Right cardiac atrium (tissue), 5 donors: ENCODE data around the gene MRPS30. TPM values are rescaled to one million over a fixed set of nuclear protein-coding genes. Genes with fewer than 3 reads are reported as not detected.

Experiments
- ATAC-seq, 2 donors: fragments of 200-7000 bp; cut with Tn5 transposase; one replicate each; pipeline versions ENCODE4 v1.8.0 to v1.9.1; 2020; ENCODE audit warnings: moderate library complexity in 2 of 2, mild to moderate bottlenecking in 1 of 2
- DNase-seq, 3 donors: peaks; one replicate each; pipeline ENCODE4 v3.0.0-alpha.2; 2020
- H3K27ac ChIP-seq: one replicate; pipeline ENCODE4 v1.5.1; 2013; ENCODE audit warnings: mild to moderate bottlenecking, low read length, control low read depth, moderate library complexity
- H3K27me3 ChIP-seq: one replicate; pipeline ENCODE4 v1.6.1; 2013; ENCODE audit not compliant: control insufficient read depth, insufficient read depth
- H3K4me1 ChIP-seq: one replicate; pipeline ENCODE4 v1.6.1; 2013; ENCODE audit warnings: low read length; ENCODE audit not compliant: control insufficient read depth, insufficient read depth
- H3K4me3 ChIP-seq: one replicate; pipeline ENCODE4 v1.5.1; 2013; ENCODE audit warnings: low read length, control low read depth
- H3K9me3 ChIP-seq: one replicate; pipeline ENCODE4 v1.6.1; 2013; ENCODE audit warnings: low read length; ENCODE audit not compliant: control insufficient read depth
- WGBS: extraction: QIAGEN DNeasy Blood & Tissue Kit; methylation state at CpG from one replicate; pipeline ENCODE4 v1.1.7; 2013; 5-methylcytosine and 5-hydroxymethylcytosine counted together
- intact Hi-C, 4 donors: fragments of 100-400 bp; cut with DNase I; formaldehyde crosslinking; loops; one replicate each; pipeline versions ENCODE4 v1.11.0 to v1.14.0; 2022 to 2023
- polyA plus RNA-seq: library from polyadenylated mRNA; stranded (reverse); fragments of 200-250 nt; gene quantifications from one replicate; pipeline ENCODE4 v1.2.3, GENCODE V29; 2013
- total RNA-seq, 4 donors: library from RNA; stranded (reverse); fragmentation: NEBNext Ultra II Directional; extraction: Animal tissue kit (Norgen Biotek cat#: 25700); gene quantifications; one replicate each; pipeline ENCODE4 v1.2.1, GENCODE V29; 2021
- donor health status: healthy with polysubstance abuse.
- donor health status: DM: no; HTN: yes; CAD: no.
- donor health status: DM: no; HTN: no; CAD: no.
- donor health status: DM: no; HTN: yes; CAD: no; lungs with severe emphysema.
- donor health status: DM: yes; HTN: yes; CAD: no.

Gene MRPS30
- total and polyA plus RNA-seq, 5 donors = 36.8 to 71.7 (median 52.9) TPM

GRCh38 chr5:44847206-44847852 is 38.6 kb downstream of the MRPS30 start:
- Histone ChIP-seq H3K4me1 (no peaks in the 10 kb centered on the region), H3K27me3 (no peaks in the 10 kb centered on the region), H3K9me3 (no peaks in the 10 kb centered on the region), H3K4me3 (no peak overlapping the region), H3K27ac (no peak overlapping the region)
- no peak for DNase-seq
- 87% methylated on average over 5 of the region's 5 CpGs for WGBS
- ATAC-seq = no peak
- intact Hi-C loops = no loop called here

- Histone ChIP-seq H3K27me3 (no peaks in the 10 kb centered on the region), H3K4me3 (no peak overlapping the region), H3K27ac (no peak overlapping the region), H3K4me1 (no peaks in the 10 kb centered on the region), H3K9me3 (no peaks in the 10 kb centered on the region)
- no peak for ATAC-seq
- 89% methylated on average over 3 of the region's 3 CpGs for WGBS
- intact Hi-C loops = no loop called here
- no peak for DNase-seq
These were observed 51.5 kb downstream of the MRPS30 start for GRCh38 chr5:44860267-44860666.

DNA sequence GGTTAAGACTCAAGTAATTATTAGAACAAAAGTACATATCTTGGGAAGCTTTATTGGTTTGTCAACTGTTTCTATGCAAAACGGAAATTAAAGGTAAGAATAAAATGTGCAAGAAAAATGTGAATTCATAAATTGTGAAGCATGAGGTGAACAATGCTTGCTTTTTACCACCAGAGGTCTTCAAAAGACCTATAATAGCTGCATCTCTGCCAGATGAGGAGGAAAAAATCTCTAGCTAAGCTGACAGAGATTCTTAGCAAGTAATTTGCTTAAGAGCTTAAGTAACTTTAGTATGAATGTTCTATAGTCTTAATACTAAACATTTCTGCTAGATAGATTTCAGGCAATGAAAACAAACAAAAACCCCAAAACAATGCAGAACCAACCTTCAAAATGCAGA is 54.1 kb downstream of the MRPS30 start:
- Histone ChIP-seq H3K4me1 (no peaks in the 10 kb centered on the region), H3K27me3 (no peaks in the 10 kb centered on the region), H3K9me3 (no peaks in the 10 kb centered on the region), H3K4me3 (no peak overlapping the region), H3K27ac (no peak overlapping the region)
- DNase-seq (no peak), ATAC-seq (no peak)
- intact Hi-C loops = no loop called here
- 35% methylated on average over 1 of the region's 1 CpG for WGBS
